Measurements from ENCODE around the gene PVALB. TPM values are rescaled to one million over a fixed set of nuclear protein-coding genes. Genes with fewer than 3 reads are reported as not detected.

PVALB gene
- total and polyA plus RNA-seq, 2 of the 4 experiments (the other 2 are of a cell fraction), result not detected

DNA sequence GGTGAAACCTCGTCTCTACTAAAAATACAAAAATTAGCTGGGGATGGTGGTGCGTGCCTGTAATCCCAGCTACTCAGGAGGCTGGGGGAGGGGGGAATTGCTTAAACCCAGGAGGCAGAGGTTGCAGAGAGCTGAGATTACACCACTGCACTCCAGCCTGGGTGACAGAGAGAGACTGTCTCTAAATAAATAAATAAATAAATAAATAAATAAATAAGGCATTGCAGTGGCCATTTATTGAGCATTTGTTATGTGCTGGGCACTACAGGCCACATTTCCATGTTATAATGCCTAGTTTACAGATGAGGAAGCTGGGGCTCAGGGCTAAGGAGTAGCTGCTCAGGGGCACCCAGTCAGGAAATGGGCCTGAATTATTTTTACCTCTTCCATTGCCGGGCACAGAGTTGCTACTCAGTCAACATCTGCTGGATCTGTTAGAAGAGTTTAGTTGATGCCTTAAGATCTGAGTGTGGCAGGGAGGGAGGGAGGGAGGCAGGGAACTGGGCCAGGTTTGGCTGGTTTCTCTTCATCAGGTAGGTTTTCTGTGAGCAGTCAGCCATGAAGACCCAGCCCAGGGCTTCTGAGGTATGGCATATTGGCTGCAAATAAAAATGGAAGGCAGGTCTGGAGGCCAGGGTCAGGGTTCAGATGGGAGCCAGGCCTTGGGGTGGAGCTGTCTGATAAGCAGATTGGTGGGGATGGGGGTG lies 5.6 kb downstream of the PVALB start:
- Histone ChIP-seq H3K9ac (ENCODE audit: low read depth, low read length) (no peak overlapping the region), H3K9me3 (ENCODE audit: control insufficient read depth, insufficient read depth, low read length) (no peaks in the 10 kb centered on the region), H3K4me3 (ENCODE audit: insufficient read depth, low read depth, low read length) (no peak overlapping the region), H2AK5ac (ENCODE audit: low read depth, low read length) (no peak overlapping the region), H3K27ac (ENCODE audit: insufficient read depth, low read length) (no peak overlapping the region), H2BK120ac (ENCODE audit: low read depth, low read length) (no peak overlapping the region), H2BK15ac (ENCODE audit: low read depth, low read length) (no peak overlapping the region), H3K79me1 (ENCODE audit: low read depth in 1 of 2, low read length in 2 of 2) (no peaks in the 10 kb centered on the region), H3K18ac (ENCODE audit: low read depth, low read length) (no peak overlapping the region), H3K56ac (ENCODE audit: extremely low read depth, insufficient read depth, low read length) (no peak overlapping the region), H4K5ac (ENCODE audit: low read depth, low read length) (no peak overlapping the region), H3K4me2 (ENCODE audit: low read depth, low read length) (no peak overlapping the region), H2AFZ (replicated peaks; ENCODE audit: low read length, poor library complexity) (no peak overlapping the region), H3K9me1 (ENCODE audit: insufficient read depth, low read length) (no peaks in the 10 kb centered on the region), H3K36me3 (ENCODE audit: control insufficient read depth, insufficient read depth, low read length) (no peaks in the 10 kb centered on the region), H3K23ac (ENCODE audit: low read depth, low read length) (no peak overlapping the region), H3K27me3 (ENCODE audit: control insufficient read depth, insufficient read depth, low read length) (peaks cover 73% of the 10 kb centered on the region), H2BK5ac (ENCODE audit: low read depth, low read length, poor library complexity, severe bottlenecking) (no peak overlapping the region), H4K91ac (ENCODE audit: insufficient read depth, low read depth, low read length) (no peak overlapping the region), H2AK9ac (replicated peaks; ENCODE audit: low read depth, low read length, poor library complexity) (no peak overlapping the region), H3K4ac (ENCODE audit: low read depth, low read length) (no peak overlapping the region), H2BK20ac (ENCODE audit: low read depth, low read length) (no peak overlapping the region), H4K8ac (ENCODE audit: low read depth in 2 of 2, low read length in 2 of 2) (no peak overlapping the region), H3K4me1 (ENCODE audit: control insufficient read depth, insufficient read depth, low read length) (no peaks in the 10 kb centered on the region), H3K14ac (replicated peaks; ENCODE audit: low read depth, low read length) (no peak overlapping the region), H4K20me1 (ENCODE audit: insufficient read depth, low read length) (no peaks in the 10 kb centered on the region)
- TF ChIP-seq RCOR1 (IDR thresholded peaks at IDR 0.05; ENCODE audit: insufficient replicate concordance, low read length) (no peak), NFE2L2 (IDR thresholded peaks at IDR 0.05; ENCODE audit: low read depth, low read length) (no peak), POLR2A (IDR thresholded peaks at IDR 0.05; ENCODE audit: low read depth, low read length) (no peak), BHLHE40 (IDR thresholded peaks at IDR 0.05; ENCODE audit: low read depth, low read length) (no peak)
- TF ChIP-seq, protein P1, sequence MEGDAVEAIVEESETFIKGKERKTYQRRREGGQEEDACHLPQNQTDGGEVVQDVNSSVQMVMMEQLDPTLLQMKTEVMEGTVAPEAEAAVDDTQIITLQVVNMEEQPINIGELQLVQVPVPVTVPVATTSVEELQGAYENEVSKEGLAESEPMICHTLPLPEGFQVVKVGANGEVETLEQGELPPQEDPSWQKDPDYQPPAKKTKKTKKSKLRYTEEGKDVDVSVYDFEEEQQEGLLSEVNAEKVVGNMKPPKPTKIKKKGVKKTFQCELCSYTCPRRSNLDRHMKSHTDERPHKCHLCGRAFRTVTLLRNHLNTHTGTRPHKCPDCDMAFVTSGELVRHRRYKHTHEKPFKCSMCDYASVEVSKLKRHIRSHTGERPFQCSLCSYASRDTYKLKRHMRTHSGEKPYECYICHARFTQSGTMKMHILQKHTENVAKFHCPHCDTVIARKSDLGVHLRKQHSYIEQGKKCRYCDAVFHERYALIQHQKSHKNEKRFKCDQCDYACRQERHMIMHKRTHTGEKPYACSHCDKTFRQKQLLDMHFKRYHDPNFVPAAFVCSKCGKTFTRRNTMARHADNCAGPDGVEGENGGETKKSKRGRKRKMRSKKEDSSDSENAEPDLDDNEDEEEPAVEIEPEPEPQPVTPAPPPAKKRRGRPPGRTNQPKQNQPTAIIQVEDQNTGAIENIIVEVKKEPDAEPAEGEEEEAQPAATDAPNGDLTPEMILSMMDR (conservative IDR thresholded peaks at IDR 0.05; ENCODE audit: low read depth, low read length), result no peak
- TF ChIP-seq, protein P2, sequence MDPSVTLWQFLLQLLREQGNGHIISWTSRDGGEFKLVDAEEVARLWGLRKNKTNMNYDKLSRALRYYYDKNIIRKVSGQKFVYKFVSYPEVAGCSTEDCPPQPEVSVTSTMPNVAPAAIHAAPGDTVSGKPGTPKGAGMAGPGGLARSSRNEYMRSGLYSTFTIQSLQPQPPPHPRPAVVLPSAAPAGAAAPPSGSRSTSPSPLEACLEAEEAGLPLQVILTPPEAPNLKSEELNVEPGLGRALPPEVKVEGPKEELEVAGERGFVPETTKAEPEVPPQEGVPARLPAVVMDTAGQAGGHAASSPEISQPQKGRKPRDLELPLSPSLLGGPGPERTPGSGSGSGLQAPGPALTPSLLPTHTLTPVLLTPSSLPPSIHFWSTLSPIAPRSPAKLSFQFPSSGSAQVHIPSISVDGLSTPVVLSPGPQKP (IDR thresholded peaks at IDR 0.05; ENCODE audit: borderline replicate concordance, low read depth, low read length), result no peak
- ATAC-seq (ENCODE audit: low read depth) (no peak), DNase-seq (no peak)
- WGBS, 2 experiments (ENCODE audit: extremely low coverage in 2 of 2, insufficient read length in 1 of 2), result no CpG with 5 or more reads among the region's 3 CpGs
- in situ Hi-C loops (cut with MboI; ENCODE audit: low sequenced_read_pairs), result no loop called here
- CTCF ChIA-PET, result no interaction called here
- dilution Hi-C loops (cut with HindIII; ENCODE audit: low sequenced_read_pairs, unreplicated experiment), result no loop called here
- no TSS peak for BruUV-seq (replicated peaks)
- intact Hi-C loops (cut with micrococcal nuclease), result no loop called here
- POLR2A ChIA-PET (ENCODE audit: unreplicated experiment), result no interaction called here
